DND-41 (cell line): Measurements from ENCODE around the gene DPYSL4.

ENCODE experiments used
- EZH2 ChIP-seq: IDR thresholded peaks from 3 replicates; pipeline ENCODE4 v1.6.1; 2012; ENCODE audit warnings: borderline replicate concordance, low read depth, mild to moderate bottlenecking, moderate library complexity, low read length, inconsistent platforms; ENCODE audit not compliant: severe bottlenecking
- TF ChIP-seq, protein P1 (sequence below): IDR thresholded peaks from 2 replicates; pipeline ENCODE4 v1.5.1; 2012; ENCODE audit warnings: borderline replicate concordance, low read length, moderate library complexity, mild to moderate bottlenecking; ENCODE audit not compliant: poor library complexity, severe bottlenecking; ENCODE audit errors: extremely low read depth

DNA sequence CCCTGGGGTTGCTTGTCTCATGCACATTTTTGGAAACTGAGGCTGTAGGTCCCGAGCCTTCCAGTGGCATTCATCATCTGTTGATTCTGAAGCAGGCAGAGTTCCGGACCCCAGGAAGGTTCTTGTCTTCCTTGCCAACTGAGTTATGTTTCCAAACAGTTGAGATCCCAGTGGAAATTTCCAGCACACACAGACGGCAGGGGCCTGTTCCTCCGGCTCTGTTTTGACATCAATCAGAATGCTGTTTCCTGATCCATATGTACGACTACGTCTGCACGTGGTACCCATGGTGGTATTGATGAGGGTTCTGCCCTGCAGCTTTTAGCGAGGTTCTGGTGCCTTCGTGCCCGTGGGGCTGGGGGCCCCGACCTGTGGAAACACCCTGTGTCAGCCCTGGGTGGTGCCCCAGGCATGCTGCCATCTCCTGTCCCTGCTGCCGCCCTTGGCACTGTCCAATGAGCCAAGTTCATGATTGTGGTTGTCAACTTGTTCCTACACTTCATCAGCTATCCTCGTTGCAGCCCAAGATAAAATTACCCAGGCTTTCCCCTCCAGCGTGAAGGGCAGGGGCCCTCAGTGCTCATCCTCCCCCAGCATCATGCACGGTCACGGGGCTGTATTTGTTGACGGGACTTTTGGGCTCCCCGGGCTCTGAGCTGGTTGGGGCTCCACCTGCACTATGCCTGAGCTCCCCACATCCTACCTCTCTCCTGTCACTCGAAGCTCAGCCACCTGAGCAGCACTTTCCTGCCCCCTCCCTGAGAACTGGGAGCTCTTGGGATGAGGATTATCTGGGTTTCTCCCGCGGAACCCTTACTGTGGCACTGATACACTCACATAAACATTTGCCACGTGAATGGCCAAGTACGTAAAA, 7.8 kb upstream of the DPYSL4 start:
- TF ChIP-seq, protein P1, sequence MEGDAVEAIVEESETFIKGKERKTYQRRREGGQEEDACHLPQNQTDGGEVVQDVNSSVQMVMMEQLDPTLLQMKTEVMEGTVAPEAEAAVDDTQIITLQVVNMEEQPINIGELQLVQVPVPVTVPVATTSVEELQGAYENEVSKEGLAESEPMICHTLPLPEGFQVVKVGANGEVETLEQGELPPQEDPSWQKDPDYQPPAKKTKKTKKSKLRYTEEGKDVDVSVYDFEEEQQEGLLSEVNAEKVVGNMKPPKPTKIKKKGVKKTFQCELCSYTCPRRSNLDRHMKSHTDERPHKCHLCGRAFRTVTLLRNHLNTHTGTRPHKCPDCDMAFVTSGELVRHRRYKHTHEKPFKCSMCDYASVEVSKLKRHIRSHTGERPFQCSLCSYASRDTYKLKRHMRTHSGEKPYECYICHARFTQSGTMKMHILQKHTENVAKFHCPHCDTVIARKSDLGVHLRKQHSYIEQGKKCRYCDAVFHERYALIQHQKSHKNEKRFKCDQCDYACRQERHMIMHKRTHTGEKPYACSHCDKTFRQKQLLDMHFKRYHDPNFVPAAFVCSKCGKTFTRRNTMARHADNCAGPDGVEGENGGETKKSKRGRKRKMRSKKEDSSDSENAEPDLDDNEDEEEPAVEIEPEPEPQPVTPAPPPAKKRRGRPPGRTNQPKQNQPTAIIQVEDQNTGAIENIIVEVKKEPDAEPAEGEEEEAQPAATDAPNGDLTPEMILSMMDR = no peak
- no peak for TF ChIP-seq EZH2
